Neural cell (in vitro differentiated cells): ENCODE measurements around the gene PEAK1. TPM values are rescaled to one million over a fixed set of nuclear protein-coding genes. Genes with fewer than 3 reads are reported as not detected.

Experiments used
- H2AFZ ChIP-seq: fragments of 200-600, 300-800 bp; sonication (generic), shearing (Covaris generic); 2 replicates; pipeline ENCODE4 v1.6.0; 2014; ENCODE audit warnings: low read depth, mild to moderate bottlenecking, antibody characterized with exemption, low read length, moderate library complexity
- H3F3A ChIP-seq: fragments of 200-600 bp; shearing (Covaris generic); 2 replicates; pipeline ENCODE4 v1.6.1; 2016; ENCODE audit warnings: mild to moderate bottlenecking, moderate library complexity, mixed read lengths, antibody characterized with exemption, low read length; ENCODE audit not compliant: insufficient read depth, poor library complexity, severe bottlenecking
- H3K27ac ChIP-seq: fragments of 200-600, 300-800 bp; sonication (generic), shearing (Covaris generic); 2 replicates; pipeline ENCODE4 v1.5.1; 2014; ENCODE audit warnings: mild to moderate bottlenecking, low read length, moderate library complexity
- H3K27me3 ChIP-seq: fragments of 300-800, 200-600 bp; sonication (generic), shearing (Covaris generic); 2 replicates; pipeline ENCODE4 v1.6.0; 2014; ENCODE audit warnings: mild to moderate bottlenecking, low read depth, low read length, moderate library complexity; ENCODE audit not compliant: insufficient read depth
- H3K36me3 ChIP-seq: fragments of 300-800, 200-600 bp; sonication (generic), shearing (Covaris generic); 2 replicates; pipeline ENCODE4 v1.5.1; 2014; ENCODE audit warnings: mild to moderate bottlenecking, antibody characterized with exemption, low read length, moderate library complexity; ENCODE audit not compliant: insufficient read depth
- H3K4me2 ChIP-seq: fragments of 300-800, 200-600 bp; sonication (generic), shearing (Covaris generic); 2 replicates; pipeline ENCODE4 v1.6.0; 2014; ENCODE audit warnings: mild to moderate bottlenecking, low read length
- H3K4me3 ChIP-seq: fragments of 300-800, 200-600 bp; sonication (generic), shearing (Covaris generic); 2 replicates; pipeline ENCODE4 v1.5.1; 2014; ENCODE audit warnings: mild to moderate bottlenecking, low read length, moderate library complexity
- H3K79me2 ChIP-seq: fragments of 200-600 bp; shearing (Covaris generic); replicated peaks from 2 replicates; pipeline ENCODE4 v1.6.0; 2014; ENCODE audit warnings: mild to moderate bottlenecking, low read length, moderate library complexity; ENCODE audit not compliant: insufficient read depth
- H3K9ac ChIP-seq: fragments of 300-800, 200-600 bp; sonication (generic), shearing (Covaris generic); 2 replicates; pipeline ENCODE4 v1.6.1; 2016; ENCODE audit warnings: mild to moderate bottlenecking, low read length, mixed read lengths
- H3K9me2 ChIP-seq: fragments of 200-600 bp; shearing (Covaris generic); 2 replicates; pipeline ENCODE4 v1.6.1; 2016; ENCODE audit warnings: mild to moderate bottlenecking, low read length, mixed read lengths; ENCODE audit not compliant: insufficient read depth
- H3K9me3 ChIP-seq: fragments of 200-600, 300-800 bp; sonication (generic), shearing (Covaris generic); 2 replicates; pipeline ENCODE4 v1.6.1; 2016; ENCODE audit warnings: mild to moderate bottlenecking, mixed run types, low read length, moderate library complexity, mixed read lengths
- H4K20me1 ChIP-seq: fragments of 200-600 bp; shearing (Covaris generic); 2 replicates; pipeline ENCODE4 v1.6.1; 2016; ENCODE audit warnings: mild to moderate bottlenecking, mixed run types; ENCODE audit not compliant: insufficient read depth
- CTCF ChIP-seq: fragments of 450-650 bp; IDR thresholded peaks from 2 replicates; pipeline ENCODE4 v1.5.1; 2014; ENCODE audit warnings: antibody characterized with exemption, mild to moderate bottlenecking, moderate library complexity; ENCODE audit not compliant: poor library complexity, severe bottlenecking
- EP300 ChIP-seq: fragments of 450-650 bp; conservative IDR thresholded peaks from 2 replicates; pipeline ENCODE4 v1.6.1; 2014; ENCODE audit warnings: antibody characterized with exemption, mild to moderate bottlenecking, moderate library complexity; ENCODE audit not compliant: poor library complexity, severe bottlenecking
- EZH2 ChIP-seq: fragments of 200-600, 300-800 bp; shearing (Covaris generic), sonication (generic); IDR thresholded peaks from 2 replicates; pipeline ENCODE4 v1.6.1; 2014; ENCODE audit warnings: antibody characterized with exemption, low read length, borderline replicate concordance, mild to moderate bottlenecking; ENCODE audit not compliant: insufficient read depth, poor library complexity, severe bottlenecking
- MXI1 ChIP-seq: fragments of 450-650 bp; conservative IDR thresholded peaks from 2 replicates; pipeline ENCODE4 v1.6.1; 2014; ENCODE audit warnings: antibody characterized with exemption, mild to moderate bottlenecking; ENCODE audit not compliant: poor library complexity, severe bottlenecking
- POLR2AphosphoS5 ChIP-seq: IDR thresholded peaks from 2 replicates; pipeline ENCODE4 v1.6.1; 2012
- RAD21 ChIP-seq: fragments of 450-650 bp; conservative IDR thresholded peaks from 2 replicates; pipeline ENCODE4 v1.6.1; 2014; ENCODE audit warnings: antibody characterized with exemption, mild to moderate bottlenecking, moderate library complexity
- REST ChIP-seq: IDR thresholded peaks from 2 replicates; pipeline ENCODE4 v1.6.1; 2012; ENCODE audit warnings: borderline replicate concordance
- SMC3 ChIP-seq: fragments of 450-650 bp; conservative IDR thresholded peaks from 2 replicates; pipeline ENCODE4 v1.6.1; 2014; ENCODE audit warnings: antibody characterized with exemption, mild to moderate bottlenecking, moderate library complexity; ENCODE audit not compliant: poor library complexity
- TAF1 ChIP-seq: IDR thresholded peaks from 2 replicates; pipeline ENCODE4 v1.6.1; 2012; ENCODE audit warnings: low read depth
- polyA plus RNA-seq: library from polyadenylated mRNA; depleted of rRNA; stranded (reverse); fragments of >200 nt; gene quantifications from 2 replicates; pipeline ENCODE4 v1.2.3, GENCODE V29; 2014

Gene PEAK1
- polyA plus RNA-seq, 1 donor from 2014 or later, result 5.8 TPM

DNA sequence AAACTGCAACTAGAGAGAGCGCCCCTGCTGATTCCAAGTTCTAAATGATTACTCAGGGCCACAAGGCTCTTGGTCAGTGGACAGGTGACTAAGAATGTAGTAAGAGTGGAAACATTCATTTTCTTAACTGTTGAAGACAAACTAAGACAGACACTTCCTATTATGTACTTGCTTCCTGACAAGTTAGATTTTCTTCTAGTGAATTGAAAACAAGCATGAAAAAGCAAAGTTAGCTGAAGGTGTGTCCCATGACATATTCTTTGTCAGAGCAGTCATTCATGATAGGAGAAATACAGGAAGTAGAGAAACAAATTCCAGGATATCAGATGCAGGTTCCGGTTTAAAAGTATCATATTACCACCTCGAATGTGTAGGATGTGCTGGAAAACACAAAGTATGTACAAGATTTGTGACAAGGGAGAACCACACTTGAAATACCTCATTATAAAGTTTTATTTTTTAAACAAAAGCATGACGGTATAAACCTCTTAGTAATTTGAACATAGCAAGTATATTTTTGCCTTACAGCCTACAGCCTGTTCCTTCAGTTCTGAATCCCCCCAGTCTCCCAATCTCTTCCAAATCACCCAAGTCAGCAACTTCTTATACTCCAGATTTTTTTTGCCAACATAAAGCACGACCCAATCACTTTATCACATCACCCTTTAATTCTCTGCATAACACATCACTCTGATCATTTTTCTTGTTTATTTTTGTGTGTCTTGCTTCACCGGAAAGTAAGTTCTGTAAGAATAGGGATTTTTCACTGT is 355.2 kb downstream of the PEAK1 start:
- Histone ChIP-seq H3K27ac (no peak overlapping the region), H3K9ac (no peak overlapping the region), H3K79me2 (peaks cover 98% of the 10 kb centered on the region), H2AFZ (no peak overlapping the region), H3K4me2 (no peak overlapping the region), H3K9me3 (no peaks in the 10 kb centered on the region), H3K4me3 (no peak overlapping the region), H3F3A (no peaks in the 10 kb centered on the region), H3K27me3 (no peaks in the 10 kb centered on the region), H4K20me1 (peaks cover 3% of the 10 kb centered on the region), H3K36me3 (no peaks in the 10 kb centered on the region), H3K9me2 (no peaks in the 10 kb centered on the region)
- no peak for TF ChIP-seq TAF1
- no peak for TF ChIP-seq RAD21
- no peak for TF ChIP-seq EZH2
- TF ChIP-seq CTCF, result no peak
- no peak for TF ChIP-seq POLR2AphosphoS5
- TF ChIP-seq SMC3, result no peak
- no peak for TF ChIP-seq MXI1

- Histone ChIP-seq H3K9ac (no peak overlapping the region), H4K20me1 (peaks cover 3% of the 10 kb centered on the region), H3K27me3 (no peaks in the 10 kb centered on the region), H3K79me2 (peaks cover 97% of the 10 kb centered on the region), H3K4me3 (no peak overlapping the region), H3K9me2 (no peaks in the 10 kb centered on the region), H3F3A (no peaks in the 10 kb centered on the region), H3K27ac (no peak overlapping the region), H3K36me3 (no peaks in the 10 kb centered on the region), H3K9me3 (no peaks in the 10 kb centered on the region), H3K4me2 (no peak overlapping the region), H2AFZ (no peak overlapping the region)
- no peak for TF ChIP-seq MXI1
- no peak for TF ChIP-seq EP300
- TF ChIP-seq EZH2, result no peak
- no peak for TF ChIP-seq RAD21
- TF ChIP-seq REST, result no peak
- TF ChIP-seq POLR2AphosphoS5, result no peak
- TF ChIP-seq SMC3, result no peak
- no peak for TF ChIP-seq CTCF
- no peak for TF ChIP-seq TAF1
These were observed 355.8 kb downstream of the PEAK1 start for GRCh38 chr15:77064063-77064462.
